Ureter (tissue), 1 donor: Measurements from ENCODE around the gene GLIPR2. TPM values are rescaled to one million over a fixed set of nuclear protein-coding genes. Genes with fewer than 3 reads are reported as not detected.
A peak's percentile ranks its signal among the peaks of the same experiment; 100 is the strongest.
"Not testable (repeated sequence)": the region's sequence is repeated elsewhere in the genome, so short reads cannot be mapped to it uniquely, and the experiment has no call there.

Experiments used
- DNase-seq: peaks from one replicate; pipeline ENCODE4 v3.0.0-alpha.2; 2020; ENCODE audit warnings: low spot score
- total RNA-seq: library from RNA; stranded (reverse); gene quantifications from one replicate; pipeline ENCODE4 v1.2.4, GENCODE V29; 2023
- donor health status: DM: yes; HTN: yes; CAD: no.

The GLIPR2 gene
- total RNA-seq, 1 donor from 2014 or later, result 16.3 TPM

GRCh38 chr9:36144309-36145232 is 8.0 kb downstream of the GLIPR2 start:
- DNase-seq, result no peak

GRCh38 chr9:36145970-36146369 is 9.4 kb downstream of the GLIPR2 start:
- no peak for DNase-seq

- no peak for DNase-seq
Observed at GRCh38 chr9:36146651-36147050, 10.1 kb downstream of the GLIPR2 start.

DNA sequence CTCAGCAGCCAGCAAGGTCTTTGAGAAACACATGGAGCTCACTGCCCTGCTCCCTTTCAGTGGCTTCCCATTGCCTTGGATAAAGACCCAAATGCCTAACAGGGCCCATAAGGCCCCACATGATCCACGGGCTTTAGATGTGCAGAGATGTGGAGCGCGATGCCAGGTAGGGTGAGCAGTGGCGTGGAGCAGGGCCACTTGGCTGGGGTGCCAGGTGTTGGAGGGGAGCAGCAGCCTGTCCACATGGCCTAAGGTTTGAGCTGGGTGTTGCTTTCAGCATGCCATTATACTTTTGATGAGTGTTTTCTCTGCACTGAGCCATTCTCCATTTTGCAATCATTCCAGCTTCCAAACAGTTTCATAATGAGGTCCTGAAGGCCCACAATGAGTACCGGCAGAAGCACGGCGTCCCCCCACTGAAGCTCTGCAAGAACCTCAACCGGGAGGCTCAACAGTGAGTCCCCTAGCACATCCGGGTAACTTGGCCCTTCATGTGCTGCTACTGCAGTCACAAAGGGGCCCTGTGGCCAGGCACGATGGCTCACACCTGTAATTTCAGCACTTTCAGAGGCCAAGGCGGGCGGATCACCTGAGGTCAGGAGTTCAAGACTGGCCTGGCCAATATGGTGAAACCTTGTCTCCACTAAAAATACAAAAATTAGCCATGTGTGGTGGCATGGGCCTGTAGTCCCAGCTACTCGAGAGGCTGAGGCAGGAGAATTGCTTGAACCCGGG is 11.1 kb downstream of the GLIPR2 start:
- DNase-seq, result no peak

- peak; percentile 96 for DNase-seq
Observed at GRCh38 chr9:36148311-36149051, 11.9 kb downstream of the GLIPR2 start.

GRCh38 chr9:36149197-36149596 is 12.7 kb downstream of the GLIPR2 start:
- DNase-seq, result no peak

GRCh38 chr9:36150574-36151315 is 14.2 kb downstream of the GLIPR2 start:
- no peak for DNase-seq

GRCh38 chr9:36151316-36152210 is 15.0 kb downstream of the GLIPR2 start:
- DNase-seq, result no peak

DNA sequence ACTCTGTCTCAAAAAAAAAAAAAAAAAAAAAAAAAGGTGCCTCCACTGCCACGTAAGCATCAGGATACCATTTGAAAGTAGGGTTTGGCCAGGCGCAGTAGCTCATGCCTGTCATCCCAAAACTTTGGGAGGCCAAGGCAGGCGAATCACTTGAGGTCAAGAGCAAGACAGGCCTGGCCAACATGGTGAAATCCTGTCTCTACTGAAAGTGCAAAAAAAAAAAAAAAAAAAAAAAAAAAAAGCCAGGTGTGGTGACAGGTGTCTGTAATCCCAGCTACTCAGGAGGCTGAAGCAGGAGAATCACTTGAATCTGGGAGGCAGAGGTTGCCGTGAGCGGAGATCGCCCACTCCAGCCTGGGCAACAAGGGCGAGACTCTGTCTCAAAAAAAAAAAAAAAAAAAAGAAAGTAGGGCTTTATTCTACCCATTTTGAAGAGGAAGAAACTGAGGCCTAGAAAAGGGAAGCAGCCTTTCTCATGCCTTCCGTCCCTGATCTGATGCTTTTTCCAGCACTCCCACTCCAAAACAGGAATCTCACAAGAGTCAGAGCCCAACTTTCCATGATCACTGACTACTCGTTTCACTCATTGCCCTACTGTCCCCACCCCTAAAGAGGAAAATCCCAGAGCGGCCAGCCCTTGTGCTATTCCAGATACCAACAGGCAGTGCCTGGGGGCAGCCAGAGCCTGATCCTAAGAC is 16.4 kb downstream of the GLIPR2 start:
- DNase-seq, result no peak

DNA sequence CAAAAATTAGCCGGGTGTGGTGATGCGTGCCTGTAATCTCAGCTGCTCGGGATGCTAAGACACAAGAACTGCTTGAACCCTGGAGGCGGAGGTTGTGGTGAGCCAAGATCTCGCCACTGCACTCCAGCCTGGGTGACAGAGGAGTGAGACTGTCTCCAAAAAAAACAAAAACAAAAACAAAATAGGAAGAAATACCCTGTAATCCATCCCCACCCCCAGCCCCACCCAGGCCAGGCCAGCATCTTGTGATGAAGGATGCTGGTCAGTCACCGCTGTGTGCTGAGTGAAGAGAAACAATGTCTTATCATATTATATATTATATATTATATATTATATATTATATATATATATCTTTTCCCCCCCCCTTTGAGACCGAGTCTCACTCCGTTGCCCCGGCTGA is 17.2 kb downstream of the GLIPR2 start:
- DNase-seq, result no peak

DNA sequence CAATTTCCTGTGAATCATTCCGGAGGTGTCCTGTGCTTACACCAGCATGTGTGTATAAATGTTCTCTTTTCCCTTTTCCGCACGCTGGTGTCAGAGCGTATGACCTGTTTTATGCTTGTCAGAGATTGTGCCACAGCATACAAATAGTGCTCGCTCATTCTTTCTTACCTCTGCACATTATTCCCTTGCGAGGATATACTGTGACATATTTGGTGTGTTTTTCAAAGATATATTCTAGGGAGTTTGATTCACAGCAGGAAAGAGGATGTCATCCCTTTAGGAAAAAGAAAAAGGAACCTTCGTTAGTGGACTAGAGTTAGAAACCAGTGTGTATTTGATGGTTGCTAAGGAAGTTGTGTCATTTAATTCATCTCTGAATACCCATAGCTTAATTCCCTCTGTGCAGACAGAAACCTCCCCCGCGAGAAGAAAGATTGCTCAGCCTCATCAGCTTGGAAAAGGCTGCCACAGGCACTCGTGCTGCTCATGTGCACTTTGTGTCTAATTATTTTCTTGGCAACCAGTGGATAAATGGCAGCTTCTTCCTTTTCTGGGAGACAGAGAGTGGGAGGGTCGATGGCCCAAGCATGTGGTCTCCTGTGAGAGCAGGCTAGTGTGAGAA is 17.9 kb downstream of the GLIPR2 start:
- DNase-seq, result no peak

DNA sequence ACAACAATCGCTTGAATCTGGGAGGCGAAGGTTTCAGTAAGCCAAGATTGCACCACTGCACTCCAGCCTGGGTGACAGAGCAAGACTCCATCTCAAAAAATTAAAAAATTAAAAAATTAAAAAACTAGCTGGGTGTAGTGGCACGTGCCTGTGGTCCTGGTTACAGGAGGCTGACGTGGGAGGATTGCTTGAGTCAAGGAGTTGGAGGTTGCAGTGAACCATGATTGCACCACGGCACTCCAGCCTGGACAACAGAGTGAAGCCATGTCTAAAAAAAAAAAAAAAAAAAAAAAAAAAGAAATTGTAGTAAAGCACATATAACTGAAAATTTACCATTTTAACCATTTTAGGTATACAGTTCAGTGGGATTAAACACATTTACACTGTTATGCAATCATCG is 19.6 kb downstream of the GLIPR2 start:
- no peak for DNase-seq

DNA sequence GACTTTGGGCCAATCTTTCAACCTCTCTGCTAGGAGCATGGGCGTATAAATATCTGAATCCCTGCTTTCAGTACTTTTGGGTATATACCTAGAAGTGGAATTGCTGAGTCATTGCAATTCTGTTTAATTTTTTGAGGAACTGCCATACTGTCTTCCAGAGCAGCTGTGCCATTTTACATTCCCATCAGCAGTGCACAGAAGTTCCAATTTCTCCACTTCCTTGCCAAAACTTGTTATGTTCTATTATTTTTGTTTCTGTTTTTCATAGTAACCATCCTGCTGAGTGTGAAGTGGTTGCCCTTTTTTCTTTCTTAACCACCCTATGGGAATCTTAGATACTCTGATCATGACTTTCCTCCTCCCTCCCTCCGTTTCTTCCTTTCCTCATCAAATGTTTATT is 21.6 kb downstream of the GLIPR2 start:
- no peak for DNase-seq

GRCh38 chr9:36158917-36159316 is 22.4 kb downstream of the GLIPR2 start:
- DNase-seq, result no peak

DNA sequence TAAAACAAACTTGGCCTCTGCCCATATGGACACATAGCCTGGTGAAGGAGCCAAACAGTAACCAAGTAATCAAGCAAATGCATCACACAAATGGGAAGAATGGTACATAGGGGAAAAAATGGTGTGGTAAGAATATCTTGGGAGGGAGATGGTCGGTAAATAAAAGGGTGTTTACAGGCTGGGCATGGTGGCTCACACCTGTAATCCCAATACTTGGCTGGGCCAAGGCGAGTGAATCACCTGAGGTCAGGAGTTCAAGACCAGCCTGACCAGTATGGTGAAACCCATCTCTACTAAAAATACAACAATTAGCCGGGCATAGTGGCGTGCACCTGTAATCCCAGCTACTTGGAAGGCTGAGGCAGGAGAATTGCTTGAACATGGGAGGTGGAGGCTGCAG is 23.0 kb downstream of the GLIPR2 start:
- DNase-seq, result not testable (repeated sequence)

- DNase-seq, result not testable (repeated sequence)
Observed at GRCh38 chr9:36160126-36160525, 23.6 kb downstream of the GLIPR2 start.

DNA sequence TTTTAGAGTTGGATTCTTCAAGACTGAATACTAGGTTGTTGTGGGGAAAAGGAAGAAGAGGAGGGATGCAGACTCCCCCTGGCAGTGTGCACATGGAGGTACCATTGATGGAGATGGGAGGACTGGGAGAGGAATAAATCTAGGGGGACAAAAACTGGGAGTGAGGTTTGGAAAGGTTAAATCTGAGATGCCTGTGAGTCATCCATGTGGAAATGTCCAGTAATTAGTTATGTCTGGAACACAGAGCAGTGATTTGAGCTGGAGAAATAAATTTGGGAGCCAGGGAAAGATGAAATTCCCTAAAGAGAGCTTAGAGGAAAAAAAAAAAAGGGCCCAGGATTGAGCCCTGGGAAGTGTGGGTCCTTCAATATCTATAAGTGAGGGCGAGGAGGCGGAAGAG is 24.7 kb downstream of the GLIPR2 start:
- no peak for DNase-seq

- no peak for DNase-seq
Observed at GRCh38 chr9:36162211-36162738, 25.7 kb downstream of the GLIPR2 start.
